Nephron progenitor cell (in vitro differentiated cells): ENCODE measurements around the gene TTC23.
"Not testable (repeated sequence)": the region's sequence is repeated elsewhere in the genome, so short reads cannot be mapped to it uniquely, and the experiment has no call there.

Source experiments
- DNase-seq: peaks from one replicate; pipeline ENCODE4 v3.0.0; 2021
- H3K27ac Mint-ChIP-seq: 2 replicates; pipeline ENCODE4 v1.8.0; 2021; ENCODE audit warnings: mild to moderate bottlenecking, moderate library complexity, mixed read lengths
- H3K27me3 Mint-ChIP-seq: 2 replicates; pipeline ENCODE4 v1.8.0; 2021; ENCODE audit warnings: mild to moderate bottlenecking, low read depth, mixed read lengths; ENCODE audit not compliant: poor library complexity
- H3K36me3 Mint-ChIP-seq: 2 replicates; pipeline ENCODE4 v1.8.0; 2021; ENCODE audit warnings: low read depth, mixed read lengths
- H3K4me1 Mint-ChIP-seq: 2 replicates; pipeline ENCODE4 v1.8.0; 2021; ENCODE audit warnings: mixed read lengths
- H3K4me3 Mint-ChIP-seq: 2 replicates; pipeline ENCODE4 v1.8.0; 2021; ENCODE audit warnings: mild to moderate bottlenecking, moderate library complexity, mixed read lengths
- H3K9me3 Mint-ChIP-seq: 2 replicates; pipeline ENCODE4 v1.8.0; 2021; ENCODE audit warnings: mild to moderate bottlenecking, moderate library complexity, mixed read lengths
- CTCF ChIP-seq: fragments of 200-600 bp; sonication (generic); IDR thresholded peaks from 2 replicates; pipeline ENCODE4 v1.5.0; 2021; ENCODE audit warnings: antibody characterized with exemption

The TTC23 gene

GRCh38 chr15:99207672-99208071, 41.7 kb downstream of the TTC23 start:
- Mint-ChIP-seq H3K4me3 (no peak overlapping the region), H3K4me1 (peaks cover 9% of the 10 kb centered on the region), H3K9me3 (peaks cover 26% of the 10 kb centered on the region), H3K27ac (no peak overlapping the region), H3K36me3 (peaks cover 31% of the 10 kb centered on the region), H3K27me3 (no peaks in the 10 kb centered on the region)
- no peak for DNase-seq
- TF ChIP-seq CTCF: no peak

- DNase-seq: no peak
- Mint-ChIP-seq H3K36me3 (peaks cover 49% of the 10 kb centered on the region), H3K4me1 (no peaks in the 10 kb centered on the region), H3K9me3 (peaks cover 26% of the 10 kb centered on the region), H3K27ac (no peak overlapping the region), H3K4me3 (no peak overlapping the region), H3K27me3 (no peaks in the 10 kb centered on the region)
- no peak for TF ChIP-seq CTCF
These were observed 47.2 kb downstream of the TTC23 start for GRCh38 chr15:99202176-99202552.

GRCh38 chr15:99201408-99202175, 47.8 kb downstream of the TTC23 start:
- TF ChIP-seq CTCF: no peak
- Mint-ChIP-seq H3K27me3 (no peaks in the 10 kb centered on the region), H3K4me1 (no peaks in the 10 kb centered on the region), H3K9me3 (peaks cover 22% of the 10 kb centered on the region), H3K36me3 (peaks cover 49% of the 10 kb centered on the region), H3K27ac (no peak overlapping the region), H3K4me3 (no peak overlapping the region)
- no peak for DNase-seq

- Mint-ChIP-seq H3K4me1 (no peaks in the 10 kb centered on the region), H3K9me3 (peaks cover 7% of the 10 kb centered on the region), H3K36me3 (peaks cover 60% of the 10 kb centered on the region), H3K27ac (no peak overlapping the region), H3K4me3 (no peak overlapping the region), H3K27me3 (no peaks in the 10 kb centered on the region)
- TF ChIP-seq CTCF: no peak
- no peak for DNase-seq
These were observed 51.5 kb downstream of the TTC23 start for GRCh38 chr15:99197856-99198255.

GRCh38 chr15:99192181-99192580, 57.2 kb downstream of the TTC23 start:
- peaks cover 23% of the 10 kb centered on the region for H3K9me3 Mint-ChIP-seq
- not testable (repeated sequence) for H3K4me3 Mint-ChIP-seq, DNase-seq, H3K27me3 Mint-ChIP-seq, H3K27ac Mint-ChIP-seq, H3K4me1 Mint-ChIP-seq
- peaks cover 82% of the 10 kb centered on the region for H3K36me3 Mint-ChIP-seq

GRCh38 chr15:99187936-99188335, 61.4 kb downstream of the TTC23 start:
- Mint-ChIP-seq H3K36me3 (peaks cover 72% of the 10 kb centered on the region), H3K9me3 (peaks cover 17% of the 10 kb centered on the region), H3K4me1 (peaks cover under 1% of the 10 kb centered on the region), H3K27me3 (no peaks in the 10 kb centered on the region), H3K27ac (no peak overlapping the region), H3K4me3 (no peak overlapping the region)
- DNase-seq: no peak
- TF ChIP-seq CTCF: no peak
